22Rv1 (cell line): ENCODE data around the gene METTL16.

Source experiments
- H3K27ac ChIP-seq: fragments of 450-650 bp; 2 replicates; pipeline ENCODE4 v1.5.1; 2017
- ZFX ChIP-seq: fragments of 450-650 bp; IDR thresholded peaks from 2 replicates; pipeline ENCODE4 v1.6.1; 2017; ENCODE audit warnings: antibody characterized with exemption, borderline replicate concordance
- TF ChIP-seq, protein P1 (sequence below): fragments of 450-650 bp; IDR thresholded peaks from 2 replicates; pipeline ENCODE4 v1.5.1; 2017; ENCODE audit warnings: mild to moderate bottlenecking

The METTL16 gene

GRCh38 chr17:2406271-2406902 is 105.3 kb downstream of the METTL16 start:
- H3K27ac ChIP-seq, result no peak overlapping the region
- no peak for TF ChIP-seq ZFX
- TF ChIP-seq, protein P1, sequence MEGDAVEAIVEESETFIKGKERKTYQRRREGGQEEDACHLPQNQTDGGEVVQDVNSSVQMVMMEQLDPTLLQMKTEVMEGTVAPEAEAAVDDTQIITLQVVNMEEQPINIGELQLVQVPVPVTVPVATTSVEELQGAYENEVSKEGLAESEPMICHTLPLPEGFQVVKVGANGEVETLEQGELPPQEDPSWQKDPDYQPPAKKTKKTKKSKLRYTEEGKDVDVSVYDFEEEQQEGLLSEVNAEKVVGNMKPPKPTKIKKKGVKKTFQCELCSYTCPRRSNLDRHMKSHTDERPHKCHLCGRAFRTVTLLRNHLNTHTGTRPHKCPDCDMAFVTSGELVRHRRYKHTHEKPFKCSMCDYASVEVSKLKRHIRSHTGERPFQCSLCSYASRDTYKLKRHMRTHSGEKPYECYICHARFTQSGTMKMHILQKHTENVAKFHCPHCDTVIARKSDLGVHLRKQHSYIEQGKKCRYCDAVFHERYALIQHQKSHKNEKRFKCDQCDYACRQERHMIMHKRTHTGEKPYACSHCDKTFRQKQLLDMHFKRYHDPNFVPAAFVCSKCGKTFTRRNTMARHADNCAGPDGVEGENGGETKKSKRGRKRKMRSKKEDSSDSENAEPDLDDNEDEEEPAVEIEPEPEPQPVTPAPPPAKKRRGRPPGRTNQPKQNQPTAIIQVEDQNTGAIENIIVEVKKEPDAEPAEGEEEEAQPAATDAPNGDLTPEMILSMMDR, result no peak

DNA sequence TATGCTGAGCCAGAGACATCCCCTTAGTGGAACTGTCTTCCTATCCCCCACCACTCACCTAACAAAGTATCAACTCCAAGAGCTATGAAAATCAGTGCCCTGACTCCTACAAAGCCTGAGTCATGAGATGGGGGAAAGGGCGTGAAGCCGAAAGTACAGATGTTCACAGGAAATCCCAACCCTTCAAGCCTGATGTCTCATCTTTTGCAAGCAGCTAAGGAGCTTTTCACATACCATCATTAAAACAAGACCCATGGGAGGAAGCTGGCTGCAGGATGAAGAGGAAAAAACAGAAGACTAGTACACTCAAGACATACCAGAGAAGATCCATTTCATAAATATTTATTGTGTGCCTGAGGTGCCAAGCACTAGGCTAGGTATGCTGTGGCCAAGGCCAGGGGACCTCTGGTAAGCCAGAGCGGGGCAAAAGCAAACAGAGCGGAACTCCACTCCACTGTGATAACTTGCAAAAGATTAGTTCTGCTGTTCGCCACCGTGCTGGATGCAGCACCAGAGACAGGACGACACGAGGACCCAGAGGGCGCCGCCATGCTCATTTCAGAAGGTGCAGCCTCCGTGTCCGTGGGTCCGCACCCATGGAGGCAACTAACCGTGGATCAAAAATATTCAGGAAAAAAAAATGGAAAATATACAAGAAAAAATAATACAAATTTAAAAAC is 106.3 kb downstream of the METTL16 start:
- H3K27ac ChIP-seq, result no peak overlapping the region
- TF ChIP-seq, protein P1, result no peak
- TF ChIP-seq ZFX, result no peak

GRCh38 chr17:2403044-2403443 is 108.6 kb downstream of the METTL16 start:
- no peak overlapping the region for H3K27ac ChIP-seq
- no peak for TF ChIP-seq ZFX
- TF ChIP-seq, protein P1, result no peak

DNA sequence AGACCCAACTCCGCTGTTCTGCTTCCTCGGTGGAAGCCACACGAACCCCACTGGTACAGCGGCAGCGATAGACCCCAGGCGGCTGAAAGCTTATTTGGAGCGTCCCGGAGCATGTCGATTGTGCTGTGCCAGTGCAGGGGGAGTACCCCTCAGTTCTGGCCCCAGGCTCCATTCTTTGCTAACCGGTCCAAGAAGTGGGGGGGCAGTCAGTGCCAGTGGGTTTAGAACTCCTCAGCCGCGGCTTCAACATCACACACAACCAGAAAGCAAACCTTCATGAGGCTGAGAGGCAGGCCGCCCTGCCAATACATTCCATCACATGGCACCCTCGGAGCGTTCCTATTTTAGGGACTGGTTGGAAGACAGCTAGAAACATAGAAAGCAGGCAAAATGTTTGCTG is 109.1 kb downstream of the METTL16 start:
- H3K27ac ChIP-seq, result peak overlapping the region; percentile 94
- TF ChIP-seq ZFX, result no peak
- TF ChIP-seq, protein P1, result no peak

- H3K27ac ChIP-seq, result peak overlapping the region; percentile 94
- TF ChIP-seq, protein P1, result no peak
- TF ChIP-seq ZFX, result no peak
These were observed 110.1 kb downstream of the METTL16 start for GRCh38 chr17:2401426-2402221.

GRCh38 chr17:2400877-2401425 is 110.7 kb downstream of the METTL16 start, which contains the start of gene MNT:
Gene MNT, minus strand, starts transcription at chr17:2401060. Its CDS starts 348 bp downstream, at chr17:2400712.
- no peak for TF ChIP-seq ZFX
- TF ChIP-seq, protein P1, result no peak
- H3K27ac ChIP-seq, result peak within 1 kb of the TSS; percentile 94
